Islet precursor cell (in vitro differentiated cells): ENCODE measurements around the gene FAM161A.
"Not testable (repeated sequence)": the region's sequence is repeated elsewhere in the genome, so short reads cannot be mapped to it uniquely, and the experiment has no call there.

Experiments used
- DNase-seq: peaks from one replicate; pipeline ENCODE4 v3.0.0-alpha.2; 2018

The FAM161A gene, protein sequence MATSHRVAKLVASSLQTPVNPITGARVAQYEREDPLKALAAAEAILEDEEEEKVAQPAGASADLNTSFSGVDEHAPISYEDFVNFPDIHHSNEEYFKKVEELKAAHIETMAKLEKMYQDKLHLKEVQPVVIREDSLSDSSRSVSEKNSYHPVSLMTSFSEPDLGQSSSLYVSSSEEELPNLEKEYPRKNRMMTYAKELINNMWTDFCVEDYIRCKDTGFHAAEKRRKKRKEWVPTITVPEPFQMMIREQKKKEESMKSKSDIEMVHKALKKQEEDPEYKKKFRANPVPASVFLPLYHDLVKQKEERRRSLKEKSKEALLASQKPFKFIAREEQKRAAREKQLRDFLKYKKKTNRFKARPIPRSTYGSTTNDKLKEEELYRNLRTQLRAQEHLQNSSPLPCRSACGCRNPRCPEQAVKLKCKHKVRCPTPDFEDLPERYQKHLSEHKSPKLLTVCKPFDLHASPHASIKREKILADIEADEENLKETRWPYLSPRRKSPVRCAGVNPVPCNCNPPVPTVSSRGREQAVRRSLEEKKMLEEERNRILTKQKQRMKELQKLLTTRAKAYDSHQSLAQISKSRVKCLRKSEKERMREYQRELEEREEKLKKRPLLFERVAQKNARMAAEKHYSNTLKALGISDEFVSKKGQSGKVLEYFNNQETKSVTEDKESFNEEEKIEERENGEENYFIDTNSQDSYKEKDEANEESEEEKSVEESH

DNA sequence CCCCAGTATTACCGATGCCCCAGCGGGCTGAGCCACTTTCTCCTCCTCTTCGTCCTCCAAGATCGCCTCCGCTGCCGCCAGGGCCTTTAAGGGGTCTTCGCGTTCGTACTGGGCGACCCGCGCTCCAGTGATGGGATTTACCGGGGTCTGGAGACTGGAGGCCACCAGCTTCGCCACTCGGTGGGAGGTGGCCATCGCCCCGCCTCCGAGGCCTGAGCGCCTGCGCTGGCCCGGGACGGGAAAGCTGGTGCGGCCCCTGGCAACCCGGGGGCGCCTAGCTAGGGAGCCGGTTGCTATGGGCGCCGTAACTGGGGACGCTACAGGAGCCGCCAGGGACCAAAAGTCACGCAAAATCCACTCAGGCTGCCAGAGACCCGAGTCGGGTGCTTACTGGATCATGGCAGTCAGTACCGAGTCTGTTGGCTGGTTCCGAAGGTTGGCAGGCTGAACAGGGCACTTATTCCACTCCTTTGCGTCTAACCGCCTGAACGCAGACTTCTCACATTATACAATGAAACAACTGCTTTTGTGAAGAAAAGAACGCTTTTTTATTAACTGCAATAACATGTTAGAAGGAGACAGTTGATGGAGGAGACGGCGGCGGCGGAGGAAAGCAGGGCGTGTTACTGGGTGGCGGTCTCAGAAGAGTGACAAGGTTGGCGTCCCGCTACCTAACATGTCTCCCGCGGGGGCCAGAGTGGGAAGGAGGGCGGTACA is at the start of gene FAM161A:
Gene FAM161A (minus strand): TSS at position 214 of the 717 bp plus-strand sequence. CDS start 19 bp downstream, at position 195.
- DNase-seq: peak; percentile 90

DNA sequence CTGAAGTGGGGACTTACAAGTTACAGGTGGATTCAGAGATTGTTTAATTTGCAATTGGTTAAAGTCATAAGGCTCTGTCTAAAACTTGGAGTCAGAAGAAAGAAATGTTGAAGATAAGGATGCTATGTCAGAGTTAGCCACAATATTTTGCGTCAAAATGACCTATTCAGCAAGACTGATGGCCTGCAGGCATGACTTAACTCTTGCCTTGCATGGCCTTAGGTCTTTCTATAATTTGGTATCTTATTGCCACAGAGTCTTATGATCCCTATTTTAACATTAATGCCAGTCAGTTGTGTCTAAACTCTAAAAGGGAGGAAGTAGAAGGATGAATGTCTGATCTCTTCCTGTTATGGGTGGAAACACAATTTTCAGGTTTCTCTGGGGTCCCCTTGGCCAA is 46.4 kb upstream of the FAM161A start:
- DNase-seq: no peak

GRCh38 chr2:61898810-61899209 is 45.0 kb upstream of the FAM161A start:
- DNase-seq: no peak

- DNase-seq: peak; percentile 92
Measured at GRCh38 chr2:61888267-61889055, 34.6 kb upstream of the FAM161A start, which contains the start of gene CCT4. Gene CCT4, minus strand, starts transcription at chr2:61888656. Its CDS starts 149 bp downstream, at chr2:61888507.

DNA sequence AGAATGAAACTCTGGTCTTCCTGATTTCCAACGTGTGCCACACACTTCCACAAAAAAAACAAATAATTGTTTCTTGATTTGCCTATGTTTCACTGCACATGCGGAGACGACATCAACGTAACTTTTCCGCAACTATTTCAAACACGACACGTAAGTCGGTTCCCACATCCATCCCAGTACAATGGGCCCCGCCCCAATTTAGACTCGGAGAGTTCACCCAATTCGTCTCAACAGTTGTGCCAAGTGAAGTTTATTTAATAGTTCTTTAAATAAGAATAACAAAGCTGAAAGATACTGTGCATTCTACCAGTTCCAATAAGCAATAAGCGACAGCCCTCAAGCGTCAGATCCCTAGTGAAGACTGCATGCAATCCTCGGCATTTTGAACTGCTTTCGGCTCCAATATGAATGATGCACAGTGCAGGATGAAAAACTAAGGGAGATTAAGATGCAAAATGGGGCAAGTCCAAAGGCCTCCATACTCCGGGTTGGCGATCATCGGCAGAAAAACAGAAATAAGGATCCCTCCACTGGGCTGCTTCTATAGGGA is 33.9 kb upstream of the FAM161A start:
- no peak for DNase-seq

DNA sequence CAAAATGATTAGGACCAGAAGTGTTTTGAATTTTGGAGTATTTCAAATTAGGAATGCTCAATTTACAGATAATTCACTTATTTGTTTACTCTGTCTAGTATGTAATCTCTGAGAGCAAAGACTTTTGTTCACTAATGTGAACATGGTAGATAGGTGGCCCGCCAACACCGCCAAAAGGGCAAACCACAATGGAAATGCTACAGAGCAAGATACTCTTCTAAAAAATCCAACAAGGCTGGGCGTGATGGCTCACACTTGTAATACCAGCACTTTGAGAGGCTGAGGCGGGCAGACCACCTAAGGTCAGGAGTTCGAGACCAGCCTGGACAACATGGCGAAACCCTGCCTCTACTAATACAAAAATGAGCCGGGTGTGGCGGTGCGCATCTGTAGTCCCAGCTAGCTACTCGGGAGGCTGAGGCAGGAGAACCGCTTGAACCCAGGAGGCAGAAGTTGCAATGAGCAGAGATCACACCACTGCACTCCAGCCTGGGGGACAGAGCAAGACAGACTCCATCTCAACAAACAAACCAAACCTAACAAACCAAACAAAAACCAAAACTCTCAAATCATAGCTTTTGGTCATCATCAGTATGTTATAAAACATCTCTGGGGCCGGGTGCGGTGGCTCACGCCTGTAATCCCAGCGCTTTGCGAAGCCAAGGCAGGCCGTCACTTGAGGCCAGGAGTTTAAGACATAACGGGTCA is 32.2 kb upstream of the FAM161A start:
- no peak for DNase-seq

DNA sequence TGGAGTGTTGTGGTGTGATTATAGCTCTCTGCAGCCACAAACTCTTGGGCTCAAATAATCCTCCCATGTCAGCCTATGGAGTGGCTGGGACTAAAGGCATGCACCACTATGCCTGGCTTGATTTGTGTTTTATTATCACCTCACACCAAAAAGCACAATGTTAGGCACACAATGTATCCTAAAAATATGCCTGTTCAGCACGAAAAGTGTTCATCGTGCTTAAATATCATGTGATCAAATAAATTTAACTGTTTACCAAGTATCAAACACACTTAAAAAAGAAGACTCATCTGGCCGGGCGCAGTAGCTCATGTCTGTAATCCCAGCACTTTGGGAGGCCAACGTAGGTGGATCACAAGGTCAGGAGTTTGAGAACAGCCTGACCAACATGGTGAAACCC is 29.0 kb upstream of the FAM161A start:
- DNase-seq: no peak

GRCh38 chr2:61879351-61879750 is 25.5 kb upstream of the FAM161A start:
- DNase-seq: not testable (repeated sequence)

DNA sequence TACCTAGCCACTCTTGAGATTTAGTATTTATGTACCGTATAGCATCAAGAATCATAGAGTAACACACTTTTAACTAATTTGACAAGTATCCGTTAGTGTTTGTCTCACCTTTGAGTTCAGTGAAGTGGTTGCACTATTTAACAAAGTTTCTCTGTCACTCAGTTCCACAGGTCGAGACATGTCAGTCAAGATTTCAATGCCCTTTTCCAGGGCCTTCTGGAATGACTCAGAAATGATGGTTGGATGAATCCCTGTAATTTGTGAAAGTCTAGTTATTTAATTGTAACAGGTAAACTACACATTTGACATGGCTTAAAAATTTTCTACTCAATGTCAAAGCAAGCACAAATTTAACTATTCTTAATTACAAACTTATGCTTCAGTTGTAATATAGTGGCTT is 24.9 kb upstream of the FAM161A start:
- DNase-seq: no peak

DNA sequence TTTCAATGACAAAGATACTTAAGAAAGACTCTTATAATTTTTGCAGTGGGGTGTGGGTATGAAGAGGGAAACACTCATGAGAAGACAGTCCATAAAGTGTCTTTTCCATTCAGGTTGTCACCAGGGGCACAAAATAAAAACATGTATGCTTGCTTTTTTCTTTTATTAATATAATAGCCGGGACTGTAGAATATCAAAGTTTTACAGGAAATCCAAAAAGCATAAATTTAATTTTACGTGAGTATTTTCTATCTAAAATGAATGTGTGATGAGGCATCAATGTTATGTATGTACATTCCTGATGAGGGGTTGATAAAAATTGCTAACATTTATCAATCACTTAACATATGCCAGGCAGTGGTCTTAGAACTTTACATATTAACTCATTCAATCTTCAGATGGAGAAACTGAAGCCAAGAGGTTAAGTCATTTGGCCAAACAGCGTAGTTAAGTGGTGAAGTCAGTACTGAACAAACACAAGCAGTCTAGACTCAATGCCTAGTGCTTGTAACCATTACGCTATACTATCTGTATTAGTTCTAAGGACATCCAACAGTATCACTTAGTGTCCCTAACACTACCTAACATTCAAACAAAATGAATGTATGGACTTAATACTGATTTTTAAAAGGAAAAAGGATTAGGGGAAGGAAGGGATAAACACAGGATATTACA is 23.8 kb upstream of the FAM161A start:
- no peak for DNase-seq

- DNase-seq: no peak
Measured at GRCh38 chr2:61876400-61876799, 22.5 kb upstream of the FAM161A start.

DNA sequence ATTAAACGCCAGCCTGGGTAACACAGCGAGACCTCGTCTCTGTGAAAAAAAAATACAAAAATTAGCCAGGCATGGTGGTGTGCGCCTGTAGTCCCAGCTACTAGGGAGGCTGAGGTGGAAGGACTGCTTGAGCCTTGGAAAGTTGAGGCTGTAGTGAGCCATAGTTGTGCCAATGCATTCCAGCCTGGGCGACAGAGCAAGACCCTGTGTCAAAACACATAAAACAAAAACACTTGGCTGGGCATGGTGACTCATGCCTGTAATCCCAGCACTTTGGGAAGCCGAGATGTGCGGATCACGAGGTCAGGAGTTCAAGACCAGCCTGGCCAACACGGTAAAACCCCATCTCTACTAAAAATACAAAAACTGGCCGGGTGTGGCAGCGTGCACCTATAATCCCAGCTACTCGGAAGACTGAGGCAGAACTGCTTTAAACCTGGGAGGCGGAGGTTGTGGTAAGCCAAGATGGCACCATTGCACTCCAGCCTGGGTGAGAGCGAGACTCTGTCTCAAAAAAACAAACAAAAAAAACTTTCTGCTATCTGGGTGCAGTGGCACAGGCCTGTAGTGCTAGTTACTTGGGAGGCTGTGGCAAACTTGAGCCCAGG is 12.7 kb upstream of the FAM161A start:
- DNase-seq: not testable (repeated sequence)

GRCh38 chr2:61862085-61862484 is 8.2 kb upstream of the FAM161A start:
- DNase-seq: no peak

DNA sequence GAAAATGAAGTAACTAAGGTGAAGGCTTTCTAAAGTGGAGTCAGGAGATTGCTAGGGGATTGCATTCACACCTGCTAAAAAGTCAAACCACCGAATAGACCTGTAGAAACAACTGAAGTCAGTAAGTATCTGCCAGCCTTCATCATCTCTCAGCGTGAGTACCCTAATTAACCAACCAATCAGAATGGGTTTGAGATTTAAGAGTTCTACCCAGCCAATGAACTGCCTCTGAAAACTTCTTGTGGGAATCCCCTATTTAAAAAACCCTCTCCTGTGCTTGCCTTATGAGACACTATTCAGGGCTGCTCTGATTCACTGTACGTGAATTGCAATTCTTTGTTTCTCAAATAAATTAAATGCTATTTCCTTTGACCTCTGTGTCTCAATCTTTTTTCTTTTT is 3.4 kb upstream of the FAM161A start:
- no peak for DNase-seq

DNA sequence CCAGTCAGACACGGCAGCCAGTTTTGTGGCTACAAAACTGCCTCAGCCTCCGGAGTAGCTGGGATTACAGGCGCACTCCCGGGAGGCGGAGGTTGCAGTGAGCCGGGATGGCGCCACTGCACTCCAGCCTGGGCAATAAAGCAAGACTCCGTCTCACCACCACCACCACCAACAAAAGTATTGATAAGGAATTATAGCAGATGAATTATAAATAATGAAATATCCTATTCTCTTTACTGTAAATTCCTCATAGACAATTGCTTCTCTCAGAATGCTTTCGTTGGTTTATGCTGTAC is 1.4 kb upstream of the FAM161A start:
- no peak for DNase-seq

- peak; percentile 98 for DNase-seq
Measured at GRCh38 chr2:61854564-61855317, 881 bp upstream of the FAM161A start.

DNA sequence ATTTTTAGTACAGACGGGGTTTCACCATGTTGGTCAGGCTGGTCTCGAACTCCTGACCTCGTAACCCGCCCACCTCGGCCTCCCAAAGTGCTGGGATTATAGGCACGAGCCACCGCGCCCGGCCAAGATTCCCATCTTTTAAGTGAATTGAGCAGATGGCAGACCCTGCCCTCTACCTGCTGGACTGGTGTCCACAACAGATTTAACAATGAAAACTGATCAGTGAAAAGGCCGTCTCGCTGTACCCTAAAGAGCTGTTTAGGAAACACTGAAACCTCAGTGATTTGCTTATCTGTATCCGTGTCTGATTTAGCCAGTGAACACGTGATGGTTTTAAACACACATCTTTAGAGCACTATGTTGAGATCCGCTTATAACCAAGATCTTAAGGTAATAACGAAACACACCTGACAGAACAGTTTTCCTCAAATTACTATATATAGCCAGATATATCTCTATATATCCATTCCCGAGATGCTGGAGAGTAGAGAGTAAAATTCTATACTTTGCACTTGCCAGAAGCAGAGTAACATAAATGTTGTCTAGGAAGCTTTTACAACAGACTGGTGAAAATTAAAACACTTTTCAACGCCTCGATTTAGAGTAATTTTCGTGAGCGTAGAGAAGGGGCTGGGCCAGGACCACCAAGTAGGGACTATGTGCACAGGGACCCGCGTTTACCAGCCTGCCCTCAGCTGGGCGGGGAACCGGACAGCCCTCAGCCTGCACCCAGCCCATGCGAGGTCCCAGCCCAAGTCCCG is 594 bp downstream of the FAM161A start:
- DNase-seq: peak; percentile 88

DNA sequence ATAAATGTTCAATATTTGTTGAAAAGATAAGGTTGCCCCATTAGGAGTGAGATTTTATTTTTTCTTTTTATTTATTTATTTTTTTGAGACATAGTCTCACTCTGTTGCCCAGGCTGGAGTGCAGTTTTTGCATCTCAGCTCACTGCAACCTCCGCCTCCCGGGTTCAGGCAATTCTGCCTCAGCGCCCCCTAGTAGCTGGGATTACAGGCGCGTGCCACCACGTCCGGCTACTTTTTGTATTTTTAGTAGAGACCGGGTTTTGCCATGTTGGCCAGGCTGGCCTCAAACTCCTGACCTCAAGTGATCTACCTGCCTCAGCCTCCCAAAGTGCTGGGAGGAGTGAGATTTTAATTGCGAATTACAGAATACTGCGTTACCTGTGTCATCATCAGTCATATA is 2.6 kb downstream of the FAM161A start:
- DNase-seq: not testable (repeated sequence)

GRCh38 chr2:61845320-61845719 is 8.5 kb downstream of the FAM161A start:
- no peak for DNase-seq
